GM23338 (cell line): ENCODE measurements around the gene ENPP5. TPM values are rescaled to one million over a fixed set of nuclear protein-coding genes. Genes with fewer than 3 reads are reported as not detected.
"Not testable (repeated sequence)": the region's sequence is repeated elsewhere in the genome, so short reads cannot be mapped to it uniquely, and the experiment has no call there.

Experiments
- ATAC-seq: fragments of 200-7000 bp; cut with Tn5 transposase; 3 replicates; pipeline ENCODE4 v1.9.1; 2020
- DNase-seq: peaks from one replicate; pipeline ENCODE4 v3.0.0-alpha.2; 2015; ENCODE audit warnings: low spot score
- H2AFZ ChIP-seq: fragments of 200-600 bp; sonication (generic); 2 replicates; pipeline ENCODE4 v1.8.0; 2016; ENCODE audit warnings: antibody characterized with exemption, mild to moderate bottlenecking, moderate library complexity
- H3F3A ChIP-seq: fragments of 200-600 bp; sonication (generic); replicated peaks from 2 replicates; pipeline ENCODE4 v1.8.0; 2017; ENCODE audit warnings: antibody characterized with exemption, mixed run types, low read depth
- H3K27ac ChIP-seq: fragments of 200-600 bp; sonication (generic); 2 replicates; pipeline ENCODE4 v1.6.1; 2016; ENCODE audit warnings: low read depth
- H3K27me3 ChIP-seq: fragments of 200-600 bp; sonication (generic); 2 replicates; pipeline ENCODE4 v1.8.0; 2016; ENCODE audit warnings: mild to moderate bottlenecking, mixed run types, moderate library complexity; ENCODE audit not compliant: insufficient read depth
- H3K36me3 ChIP-seq: fragments of 200-600 bp; sonication (generic); 2 replicates; pipeline ENCODE4 v1.8.0; 2016; ENCODE audit warnings: mild to moderate bottlenecking; ENCODE audit not compliant: insufficient read depth
- H3K4me1 ChIP-seq: fragments of 200-600 bp; sonication (generic); 2 replicates; pipeline ENCODE4 v1.8.0; 2016; ENCODE audit warnings: mild to moderate bottlenecking, moderate library complexity; ENCODE audit not compliant: insufficient read depth
- H3K4me2 ChIP-seq: fragments of 200-600 bp; sonication (generic); 2 replicates; pipeline ENCODE4 v1.7.1; 2017; ENCODE audit warnings: mixed run types
- H3K4me3 ChIP-seq: fragments of 200-600 bp; sonication (generic); 2 replicates; pipeline ENCODE4 v1.6.1; 2016; ENCODE audit warnings: mixed run types
- H3K79me2 ChIP-seq: fragments of 200-600 bp; sonication (generic); replicated peaks from 2 replicates; pipeline ENCODE4 v1.8.0; 2017; ENCODE audit warnings: mild to moderate bottlenecking; ENCODE audit not compliant: insufficient read depth
- H3K9me2 ChIP-seq: fragments of 200-600 bp; sonication (generic); 2 replicates; pipeline ENCODE4 v1.8.0; 2017; ENCODE audit not compliant: insufficient read depth
- H4K20me1 ChIP-seq: fragments of 200-600 bp; sonication (generic); replicated peaks from 2 replicates; pipeline ENCODE4 v1.8.0; 2017; ENCODE audit warnings: mild to moderate bottlenecking; ENCODE audit not compliant: insufficient read depth
- H3K27ac Mint-ChIP-seq: 2 replicates; pipeline ENCODE4 v1.8.0; 2020; ENCODE audit warnings: inconsistent platforms, mild to moderate bottlenecking, moderate library complexity, mixed read lengths
- H3K27me3 Mint-ChIP-seq: 3 replicates; pipeline ENCODE4 v1.8.0; 2022; ENCODE audit warnings: low read depth, mild to moderate bottlenecking, moderate library complexity, mixed read lengths, inconsistent platforms; ENCODE audit not compliant: insufficient read depth, poor library complexity
- H3K36me3 Mint-ChIP-seq: 3 replicates; pipeline ENCODE4 v1.8.0; 2021; ENCODE audit warnings: low read depth, mild to moderate bottlenecking, inconsistent platforms, moderate library complexity, mixed read lengths
- H3K4me1 Mint-ChIP-seq: 3 replicates; pipeline ENCODE4 v1.8.0; 2020; ENCODE audit warnings: mild to moderate bottlenecking, inconsistent platforms, mixed read lengths
- H3K4me3 Mint-ChIP-seq: 3 replicates; pipeline ENCODE4 v1.8.0; 2021; ENCODE audit warnings: moderate library complexity, mild to moderate bottlenecking, inconsistent platforms, mixed read lengths
- H3K9me3 Mint-ChIP-seq: 3 replicates; pipeline ENCODE4 v1.8.0; 2020; ENCODE audit warnings: moderate library complexity, mild to moderate bottlenecking, inconsistent platforms, mixed read lengths
- CTCF ChIP-seq, 2 experiments: fragments of 200-600 bp in 1 of 2; sonication (generic) in 1 of 2; conservative IDR thresholded peaks; 2 replicates each; pipeline versions ENCODE4 v1.5.1 to v1.6.1; 2016 to 2017; ENCODE audit warnings: antibody characterized with exemption in 2 of 2, low read depth in 2 of 2, mild to moderate bottlenecking in 2 of 2, moderate library complexity in 1 of 2
- EZH2phosphoT487 ChIP-seq: fragments of 200-600 bp; sonication (generic); IDR thresholded peaks from one replicate; pipeline ENCODE4 v1.8.1; 2018; ENCODE audit warnings: antibody characterized with exemption; ENCODE audit not compliant: unreplicated experiment
- JUNB ChIP-seq: IDR thresholded peaks from one replicate; pipeline ENCODE4 v1.6.1; 2016; ENCODE audit warnings: antibody characterized with exemption; ENCODE audit not compliant: unreplicated experiment
- ZNF331 ChIP-seq: fragments of 250-450 bp; sonication (Bioruptor Pico); IDR thresholded peaks from 2 replicates; pipeline ENCODE4 v1.5.0; 2020; ENCODE audit warnings: low read depth, mild to moderate bottlenecking, moderate library complexity
- ZNF462 ChIP-seq: fragments of 250-450 bp; sonication (Bioruptor Pico); IDR thresholded peaks from 2 replicates; pipeline ENCODE4 v1.5.0; 2020; ENCODE audit warnings: mild to moderate bottlenecking, moderate library complexity
- polyA plus RNA-seq: library from polyadenylated mRNA; unstranded; fragments of >200 nt; fragmentation: Nextera tagmentation; extraction: Ambion mirVana; gene quantifications from 2 replicates; pipeline ENCODE4 v1.2.1, GENCODE V29; 2016
- total RNA-seq: library from RNA; depleted of rRNA; stranded (reverse); fragments of >200 nt; shearing (Covaris generic); gene quantifications from 2 replicates; pipeline ENCODE4 v1.2.3, GENCODE V29; 2014

The ENPP5 gene
- total and polyA plus RNA-seq, 2 experiments from 2014 or later, result 8.5 to 13.0 TPM

GRCh38 chr6:46128476-46128875, 42.3 kb downstream of the ENPP5 start:
- Mint-ChIP-seq H3K36me3 (no peaks in the 10 kb centered on the region), H3K27ac (no peak overlapping the region), H3K27me3 (peaks cover 7% of the 10 kb centered on the region), H3K4me1 (no peaks in the 10 kb centered on the region), H3K9me3 (no peaks in the 10 kb centered on the region; the same call in 2 of the 3 replicates), H3K4me3 (peak overlapping the region; percentile 96)
- Histone ChIP-seq H3K27me3 (peaks cover 22% of the 10 kb centered on the region), H3K36me3 (no peaks in the 10 kb centered on the region), H3F3A (no peaks in the 10 kb centered on the region), H3K4me3 (no peak overlapping the region), H3K27ac (no peak overlapping the region), H2AFZ (no peak overlapping the region), H3K4me2 (peak overlapping the region; percentile 85; the same call in 1 of the 2 replicates), H4K20me1 (no peaks in the 10 kb centered on the region), H3K79me2 (no peaks in the 10 kb centered on the region), H3K9me2 (no peaks in the 10 kb centered on the region), H3K4me1 (peaks cover 6% of the 10 kb centered on the region)
- ATAC-seq (no peak), DNase-seq (no peak)
- TF ChIP-seq JUNB, result no peak
- TF ChIP-seq EZH2phosphoT487, result no peak

- not testable (repeated sequence) for H3K79me2 ChIP-seq, H3K27ac ChIP-seq, H3K4me3 Mint-ChIP-seq, H3K27ac Mint-ChIP-seq, ATAC-seq, H3K9me2 ChIP-seq, DNase-seq, H3K36me3 ChIP-seq, H2AFZ ChIP-seq, H3K4me1 ChIP-seq, H4K20me1 ChIP-seq, H3K27me3 ChIP-seq, H3K4me1 Mint-ChIP-seq, H3K4me3 ChIP-seq, H3K4me2 ChIP-seq, H3K27me3 Mint-ChIP-seq, H3F3A ChIP-seq
- H3K36me3 Mint-ChIP-seq, result peaks cover 24% of the 10 kb centered on the region
- H3K9me3 Mint-ChIP-seq, result peaks cover 28% of the 10 kb centered on the region
Measured at GRCh38 chr6:46119679-46120078, 51.1 kb downstream of the ENPP5 start.

- Histone ChIP-seq H3F3A (no peaks in the 10 kb centered on the region), H2AFZ (no peak overlapping the region), H3K4me2 (no peak overlapping the region), H3K27ac (no peak overlapping the region), H3K4me3 (no peak overlapping the region), H4K20me1 (no peaks in the 10 kb centered on the region), H3K4me1 (no peaks in the 10 kb centered on the region), H3K36me3 (no peaks in the 10 kb centered on the region), H3K27me3 (no peaks in the 10 kb centered on the region), H3K79me2 (no peaks in the 10 kb centered on the region), H3K9me2 (no peaks in the 10 kb centered on the region)
- no peak overlapping the region for H3K4me3 Mint-ChIP-seq
- DNase-seq, result no peak
- ATAC-seq, result no peak
- TF ChIP-seq ZNF462, result no peak
- TF ChIP-seq CTCF (conservative IDR thresholded peaks at IDR 0.05; ENCODE audit: low read depth in 2 of 2), result no peak
- TF ChIP-seq ZNF331 (CRISPR knock-in tag), result no peak
- H3K9me3 Mint-ChIP-seq, result peaks cover 28% of the 10 kb centered on the region
- peaks cover under 1% of the 10 kb centered on the region; the same call in 2 of the 3 replicates for H3K4me1 Mint-ChIP-seq
- H3K36me3 Mint-ChIP-seq, result peaks cover 24% of the 10 kb centered on the region
- H3K27ac Mint-ChIP-seq, result no peak overlapping the region
- peaks cover 3% of the 10 kb centered on the region for H3K27me3 Mint-ChIP-seq
Measured at GRCh38 chr6:46118836-46119235, 51.9 kb downstream of the ENPP5 start.
